ENCODE data around the gene RALGAPA1. TPM values are rescaled to one million over a fixed set of nuclear protein-coding genes. Genes with fewer than 3 reads are reported as not detected.

Gene RALGAPA1
- polyA plus RNA-seq, 1 donor (not counting 4 experiments of a cell fraction or from before 2014, with no cell fraction given): 12.1 TPM

DNA sequence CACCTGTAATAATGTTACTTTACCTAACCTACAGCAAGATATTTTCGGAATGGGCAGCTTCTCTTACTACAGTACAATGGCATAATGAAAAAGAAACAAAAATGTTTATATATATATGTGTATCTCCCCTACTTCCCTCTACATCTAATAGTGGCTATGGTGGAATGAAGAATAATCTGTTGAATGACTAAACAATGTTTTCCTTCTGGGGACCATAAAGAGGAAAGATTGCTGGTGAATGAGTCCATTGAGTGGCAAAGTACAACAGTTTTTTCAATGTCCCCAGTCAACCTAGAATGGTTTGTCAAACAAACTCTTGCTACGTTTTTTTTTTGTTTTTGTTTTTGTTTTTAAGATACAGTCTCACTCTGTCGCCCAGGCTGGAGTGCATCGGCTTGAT is 47.2 kb downstream of the RALGAPA1 start:
- TF ChIP-seq EZH2 (IDR thresholded peaks at IDR 0.05; ENCODE audit: low read length): no peak
- TF ChIP-seq, protein P1, sequence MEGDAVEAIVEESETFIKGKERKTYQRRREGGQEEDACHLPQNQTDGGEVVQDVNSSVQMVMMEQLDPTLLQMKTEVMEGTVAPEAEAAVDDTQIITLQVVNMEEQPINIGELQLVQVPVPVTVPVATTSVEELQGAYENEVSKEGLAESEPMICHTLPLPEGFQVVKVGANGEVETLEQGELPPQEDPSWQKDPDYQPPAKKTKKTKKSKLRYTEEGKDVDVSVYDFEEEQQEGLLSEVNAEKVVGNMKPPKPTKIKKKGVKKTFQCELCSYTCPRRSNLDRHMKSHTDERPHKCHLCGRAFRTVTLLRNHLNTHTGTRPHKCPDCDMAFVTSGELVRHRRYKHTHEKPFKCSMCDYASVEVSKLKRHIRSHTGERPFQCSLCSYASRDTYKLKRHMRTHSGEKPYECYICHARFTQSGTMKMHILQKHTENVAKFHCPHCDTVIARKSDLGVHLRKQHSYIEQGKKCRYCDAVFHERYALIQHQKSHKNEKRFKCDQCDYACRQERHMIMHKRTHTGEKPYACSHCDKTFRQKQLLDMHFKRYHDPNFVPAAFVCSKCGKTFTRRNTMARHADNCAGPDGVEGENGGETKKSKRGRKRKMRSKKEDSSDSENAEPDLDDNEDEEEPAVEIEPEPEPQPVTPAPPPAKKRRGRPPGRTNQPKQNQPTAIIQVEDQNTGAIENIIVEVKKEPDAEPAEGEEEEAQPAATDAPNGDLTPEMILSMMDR (optimal IDR thresholded peaks at IDR 0.05 in 1 of 3, IDR thresholded peaks at IDR 0.05 in 1 of 3, conservative IDR thresholded peaks at IDR 0.05 in 1 of 3; ENCODE audit: extremely low read depth in 1 of 3, insufficient read depth in 2 of 3, low read length in 3 of 3): no peak
- H3K27me3 ChIP-seq (ENCODE audit: control insufficient read depth, extremely low read depth, insufficient read depth, low read length): no peaks in the 10 kb centered on the region
- no peaks in the 10 kb centered on the region for H3K9me3 ChIP-seq (ENCODE audit: control insufficient read depth, low read depth, low read length)
- peaks cover 3 to 4% of the 10 kb centered on the region in 2 experiments for H3K36me3 ChIP-seq (ENCODE audit: control insufficient read depth in 2 of 2, extremely low read depth in 1 of 2, insufficient read depth in 2 of 2, low read length in 2 of 2)
- no peak for DNase-seq (ENCODE audit: low read depth, low spot score)
- no peaks in the 10 kb centered on the region for H4K20me1 ChIP-seq (ENCODE audit: control insufficient read depth, extremely low read depth, insufficient read depth, low read length)
- FAIRE-seq: no peak
- H3K79me2 ChIP-seq (ENCODE audit: control insufficient read depth, insufficient read depth, low read length): no peaks in the 10 kb centered on the region
- no peak overlapping the region for H3K9ac ChIP-seq (ENCODE audit: control insufficient read depth, extremely low read depth, insufficient read depth, low read length)
- no peak overlapping the region for H2AFZ ChIP-seq (ENCODE audit: control insufficient read depth, low read length)
- H3K4me1 ChIP-seq (ENCODE audit: control insufficient read depth, extremely low read depth, insufficient read depth, low read length): no peaks in the 10 kb centered on the region
- dilution Hi-C loops (cut with MboI; ENCODE audit: extremely low pct_ligation_motif_present, low sequenced_read_pairs): no loop called here
- H3K4me3 ChIP-seq (ENCODE audit: control insufficient read depth in 2 of 3, extremely low read depth in 1 of 3, insufficient read depth in 2 of 3, low read depth in 1 of 3, low read length in 3 of 3): no peak overlapping the region
- no peaks in the 10 kb centered on the region for H3K9me1 ChIP-seq (ENCODE audit: control insufficient read depth, extremely low read depth, insufficient read depth, low read length)
- no peak overlapping the region for H3K4me2 ChIP-seq (ENCODE audit: control insufficient read depth, extremely low read depth, insufficient read depth, low read depth, low read length)
- H3K27ac ChIP-seq (ENCODE audit: control insufficient read depth, insufficient read depth, low read length): no peak overlapping the region

DNA sequence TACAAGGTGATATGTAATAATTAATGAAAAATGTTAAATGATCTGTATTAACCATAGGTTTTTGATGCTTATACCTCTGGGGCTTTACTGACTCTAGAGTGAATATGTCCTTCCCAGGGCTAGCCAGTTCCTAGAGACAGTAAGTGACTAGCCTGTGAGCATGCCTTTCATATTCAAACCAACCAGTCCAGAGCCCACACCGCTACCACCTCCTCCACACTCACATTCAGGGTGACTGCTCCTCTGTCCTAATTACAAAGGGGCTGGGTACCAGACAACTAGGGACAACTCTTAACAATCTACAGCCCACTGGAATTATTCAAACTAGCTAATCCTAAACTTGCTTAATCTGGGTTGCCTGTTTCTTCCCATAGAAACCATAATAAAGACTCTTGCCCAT is 49.0 kb downstream of the RALGAPA1 start:
- no peak overlapping the region for H3K9ac ChIP-seq (ENCODE audit: control insufficient read depth, extremely low read depth, insufficient read depth, low read length)
- H3K27ac ChIP-seq (ENCODE audit: control insufficient read depth, insufficient read depth, low read length): no peak overlapping the region
- H3K9me3 ChIP-seq (ENCODE audit: control insufficient read depth, low read depth, low read length): no peaks in the 10 kb centered on the region
- TF ChIP-seq EZH2 (IDR thresholded peaks at IDR 0.05; ENCODE audit: low read length): no peak
- TF ChIP-seq, protein P1 (optimal IDR thresholded peaks at IDR 0.05 in 1 of 3, IDR thresholded peaks at IDR 0.05 in 1 of 3, conservative IDR thresholded peaks at IDR 0.05 in 1 of 3; ENCODE audit: extremely low read depth in 1 of 3, insufficient read depth in 2 of 3, low read length in 3 of 3): no peak
- no peaks in the 10 kb centered on the region for H3K9me1 ChIP-seq (ENCODE audit: control insufficient read depth, extremely low read depth, insufficient read depth, low read length)
- FAIRE-seq (no peak), DNase-seq (ENCODE audit: low read depth, low spot score) (no peak)
- no peak overlapping the region for H3K4me3 ChIP-seq (ENCODE audit: control insufficient read depth in 2 of 3, extremely low read depth in 1 of 3, insufficient read depth in 2 of 3, low read depth in 1 of 3, low read length in 3 of 3)
- no peaks in the 10 kb centered on the region for H3K79me2 ChIP-seq (ENCODE audit: control insufficient read depth, insufficient read depth, low read length)
- dilution Hi-C loops (cut with MboI; ENCODE audit: extremely low pct_ligation_motif_present, low sequenced_read_pairs): no loop called here
- H3K4me1 ChIP-seq (ENCODE audit: control insufficient read depth, extremely low read depth, insufficient read depth, low read length): no peaks in the 10 kb centered on the region
- no peaks in the 10 kb centered on the region for H4K20me1 ChIP-seq (ENCODE audit: control insufficient read depth, extremely low read depth, insufficient read depth, low read length)
- no peak overlapping the region for H3K4me2 ChIP-seq (ENCODE audit: control insufficient read depth, extremely low read depth, insufficient read depth, low read depth, low read length)
- peaks cover 0 to 4% of the 10 kb centered on the region in 2 experiments for H3K36me3 ChIP-seq (ENCODE audit: control insufficient read depth in 2 of 2, extremely low read depth in 1 of 2, insufficient read depth in 2 of 2, low read length in 2 of 2)
- no peak overlapping the region for H2AFZ ChIP-seq (ENCODE audit: control insufficient read depth, low read length)
- no peaks in the 10 kb centered on the region for H3K27me3 ChIP-seq (ENCODE audit: control insufficient read depth, extremely low read depth, insufficient read depth, low read length)
